ENCODE results near the gene ZBED2.
"Not testable (repeated sequence)": the region's sequence is repeated elsewhere in the genome, so short reads cannot be mapped to it uniquely, and the experiment has no call there.

Gene ZBED2

GRCh38 chr3:111595232-111595631, at the start of gene ZBED2:
Gene ZBED2 (minus strand): TSS chr3:111595346. CDS start chr3:111594201, 1,145 bp downstream.
- no peak for DNase-seq

GRCh38 chr3:111639316-111639715, 44.2 kb upstream of the ZBED2 start:
- no peak for DNase-seq

- DNase-seq = no peak
These were observed 41.3 kb upstream of the ZBED2 start for GRCh38 chr3:111636366-111636885.

GRCh38 chr3:111635403-111635802, 40.3 kb upstream of the ZBED2 start:
- DNase-seq = no peak

- DNase-seq = not testable (repeated sequence)
These were observed 35.5 kb upstream of the ZBED2 start for GRCh38 chr3:111630638-111631037.

GRCh38 chr3:111629018-111629417, 33.9 kb upstream of the ZBED2 start:
- DNase-seq = not testable (repeated sequence)

- no peak for DNase-seq
These were observed 31.9 kb upstream of the ZBED2 start for GRCh38 chr3:111627092-111627491.

- no peak for DNase-seq
These were observed 26.4 kb upstream of the ZBED2 start for GRCh38 chr3:111621535-111621934.

GRCh38 chr3:111619833-111620232, 24.7 kb upstream of the ZBED2 start:
- no peak for DNase-seq

GRCh38 chr3:111618945-111619344, 23.8 kb upstream of the ZBED2 start:
- no peak for DNase-seq

GRCh38 chr3:111617912-111618601, 22.9 kb upstream of the ZBED2 start:
- DNase-seq = no peak

- no peak for DNase-seq
These were observed 22.3 kb upstream of the ZBED2 start for GRCh38 chr3:111617406-111617805.

GRCh38 chr3:111616417-111617105, 21.4 kb upstream of the ZBED2 start:
- DNase-seq = no peak

GRCh38 chr3:111615880-111616279, 20.7 kb upstream of the ZBED2 start:
- no peak for DNase-seq

- no peak for DNase-seq
These were observed 18.1 kb upstream of the ZBED2 start for GRCh38 chr3:111613294-111613693.

GRCh38 chr3:111610612-111611054, 15.5 kb upstream of the ZBED2 start:
- no peak for DNase-seq

GRCh38 chr3:111610189-111610588, 15.0 kb upstream of the ZBED2 start:
- no peak for DNase-seq

GRCh38 chr3:111609700-111610099, 14.6 kb upstream of the ZBED2 start:
- DNase-seq = no peak

- no peak for DNase-seq
These were observed 13.2 kb upstream of the ZBED2 start for GRCh38 chr3:111608383-111608782.

- no peak for DNase-seq
These were observed 12.2 kb upstream of the ZBED2 start for GRCh38 chr3:111607240-111607920.

- no peak for DNase-seq
These were observed 10.3 kb upstream of the ZBED2 start for GRCh38 chr3:111605493-111605892.

- no peak for DNase-seq
These were observed 9.9 kb upstream of the ZBED2 start for GRCh38 chr3:111605018-111605417.

- DNase-seq = no peak
These were observed 9.0 kb upstream of the ZBED2 start for GRCh38 chr3:111604119-111604518.

- DNase-seq = no peak
These were observed 8.5 kb upstream of the ZBED2 start for GRCh38 chr3:111603679-111604078.
